ENCODE results near the gene NOL9.
"Not testable (repeated sequence)": the region's sequence is repeated elsewhere in the genome, so short reads cannot be mapped to it uniquely, and the experiment has no call there.

Gene NOL9

GRCh38 chr1:6572653-6573383 is 18.5 kb upstream of the NOL9 start:
- DNase-seq (ENCODE audit: low read depth, low spot score) = no peak

GRCh38 chr1:6570987-6571386 is 16.7 kb upstream of the NOL9 start:
- no peak for DNase-seq (ENCODE audit: low read depth, low spot score)

GRCh38 chr1:6570100-6570499 is 15.8 kb upstream of the NOL9 start:
- DNase-seq (ENCODE audit: low read depth, low spot score) = no peak

- no peak for DNase-seq (ENCODE audit: low read depth, low spot score)
Observed at GRCh38 chr1:6569033-6569432, 14.7 kb upstream of the NOL9 start.

- no peak for DNase-seq (ENCODE audit: low read depth, low spot score)
Observed at GRCh38 chr1:6560267-6560666, 6.0 kb upstream of the NOL9 start.

GRCh38 chr1:6559161-6559560 is 4.8 kb upstream of the NOL9 start:
- not testable (repeated sequence) for DNase-seq (ENCODE audit: low read depth, low spot score)

- no peak for DNase-seq (ENCODE audit: low read depth, low spot score)
Observed at GRCh38 chr1:6557597-6557996, 3.3 kb upstream of the NOL9 start.

GRCh38 chr1:6554907-6555778 is 830 bp upstream of the NOL9 start, which contains the start of gene TAS1R1:
Gene TAS1R1, plus strand, starts transcription at chr1:6555307. Its CDS starts 67 bp downstream, at chr1:6555374.
- no peak for DNase-seq (ENCODE audit: low read depth, low spot score)

- DNase-seq (ENCODE audit: low read depth, low spot score) = no peak
Observed at GRCh38 chr1:6547301-6547700, 7.0 kb downstream of the NOL9 start.

GRCh38 chr1:6546326-6546725 is 8.0 kb downstream of the NOL9 start:
- no peak for DNase-seq (ENCODE audit: low read depth, low spot score)

- no peak for DNase-seq (ENCODE audit: low read depth, low spot score)
Observed at GRCh38 chr1:6545276-6546112, 8.8 kb downstream of the NOL9 start.

GRCh38 chr1:6544831-6545230 is 9.5 kb downstream of the NOL9 start:
- no peak for DNase-seq (ENCODE audit: low read depth, low spot score)

- DNase-seq (ENCODE audit: low read depth, low spot score) = no peak
Observed at GRCh38 chr1:6538956-6539355, 15.4 kb downstream of the NOL9 start.

GRCh38 chr1:6536291-6536690 is 18.0 kb downstream of the NOL9 start:
- DNase-seq (ENCODE audit: low read depth, low spot score) = no peak

- no peak for DNase-seq (ENCODE audit: low read depth, low spot score)
Observed at GRCh38 chr1:6535214-6535613, 19.1 kb downstream of the NOL9 start.

- no peak for DNase-seq (ENCODE audit: low read depth, low spot score)
Observed at GRCh38 chr1:6534248-6534822, 20.0 kb downstream of the NOL9 start.

GRCh38 chr1:6531996-6532395 is 22.3 kb downstream of the NOL9 start:
- no peak for DNase-seq (ENCODE audit: low read depth, low spot score)

- DNase-seq (ENCODE audit: low read depth, low spot score) = no peak
Observed at GRCh38 chr1:6530504-6531160, 23.7 kb downstream of the NOL9 start.

GRCh38 chr1:6528492-6528891 is 25.8 kb downstream of the NOL9 start:
- no peak for DNase-seq (ENCODE audit: low read depth, low spot score)

GRCh38 chr1:6526316-6526715 is 28.0 kb downstream of the NOL9 start:
- DNase-seq (ENCODE audit: low read depth, low spot score) = no peak

- DNase-seq (ENCODE audit: low read depth, low spot score) = peak; percentile 59
Observed at GRCh38 chr1:6523566-6523965, 30.7 kb downstream of the NOL9 start.

Measured in iPS DF 19.7 (cell line).